Stomach (tissue), 4 donors: ENCODE results near the gene EFCAB11.

Source experiments
- CTCF ChIP-seq, 7 experiments: fragments of 450-650 bp in 4 of 7; fragments of 200-600 bp in 3 of 7; sonication (generic) in 3 of 7; IDR thresholded peaks; one replicate each; pipeline ENCODE4 v1.5.1; 2016 to 2019; ENCODE audit warnings: antibody characterized with exemption in 7 of 7, control low read depth in 2 of 7, mild to moderate bottlenecking in 1 of 7
- EP300 ChIP-seq: sonication (generic); formaldehyde crosslinking; IDR thresholded peaks from one replicate; pipeline ENCODE4 v1.6.1; 2017; ENCODE audit warnings: antibody characterized with exemption
- POLR2A ChIP-seq, 4 donors: fragments of 450-650 bp; IDR thresholded peaks; one replicate each; pipeline ENCODE4 v1.6.1; 2016; ENCODE audit warnings: antibody characterized with exemption in 4 of 4, control low read depth in 2 of 4, mild to moderate bottlenecking in 1 of 4, moderate library complexity in 1 of 4
- POLR2AphosphoS5 ChIP-seq, 3 donors: sonication (generic); formaldehyde crosslinking; IDR thresholded peaks; one replicate each; pipeline ENCODE4 v1.6.1; 2016; ENCODE audit warnings: antibody characterized with exemption in 3 of 3

- TF ChIP-seq CTCF (IDR thresholded peaks at IDR 0.05) (no peak), EP300 (no peak), POLR2A (IDR thresholded peaks at IDR 0.05) (no peak), POLR2AphosphoS5 (IDR thresholded peaks at IDR 0.05) (no peak)
These were observed 194.4 kb downstream of the EFCAB11 start for GRCh38 chr14:89760086-89760485.
